Measurements from ENCODE around the gene PRKCB.

GRCh38 chr16:23889189-23889588 lies 53.4 kb downstream of the PRKCB start:
- TF ChIP-seq CTCF (IDR thresholded peaks at IDR 0.05; ENCODE audit: low read depth, low read length) (no peak), EZH2phosphoT487 (IDR thresholded peaks at IDR 0.05; ENCODE audit: low read depth) (no peak)

Data from OCI-LY3 (cell line).